HepG2 (cell line): ENCODE results near the gene KDM2B. TPM values are rescaled to one million over a fixed set of nuclear protein-coding genes. Genes with fewer than 3 reads are reported as not detected.

Experiments used
- ETV5 ChIP-seq: IDR thresholded peaks from 2 replicates; pipeline ENCODE4 v1.6.1; 2018; ENCODE audit warnings: missing biosample characterization, missing genetic modification reagents, inconsistent platforms, borderline replicate concordance
- FOXO1 ChIP-seq: sonication (generic); formaldehyde crosslinking; IDR thresholded peaks from 2 replicates; pipeline ENCODE4 v1.4.0; 2020; ENCODE audit warnings: missing genetic modification reagents
- GRHL1 ChIP-seq: sonication (generic); formaldehyde crosslinking; conservative IDR thresholded peaks from 2 replicates; pipeline ENCODE4 v1.8.0; 2022; ENCODE audit warnings: missing genetic modification reagents
- ISL2 ChIP-seq: sonication (generic); formaldehyde crosslinking; IDR thresholded peaks from 2 replicates; pipeline ENCODE4 v1.5.0; 2020; ENCODE audit warnings: missing genetic modification reagents
- MAFF ChIP-seq: IDR thresholded peaks from 2 replicates; pipeline ENCODE4 v1.6.1; 2011; ENCODE audit warnings: low read depth, low read length, improper control_type of control experiment
- MEF2D ChIP-seq: sonication (generic); formaldehyde crosslinking; IDR thresholded peaks from 2 replicates; pipeline ENCODE4 v1.5.1; 2020; ENCODE audit warnings: mild to moderate bottlenecking, missing genetic modification reagents
- MLX ChIP-seq: IDR thresholded peaks from 2 replicates; pipeline ENCODE4 v1.6.1; 2016
- MLXIP ChIP-seq: sonication (generic); formaldehyde crosslinking; IDR thresholded peaks from 2 replicates; pipeline ENCODE4 v1.9.0; 2021; ENCODE audit warnings: missing genetic modification reagents, borderline replicate concordance
- SAP130 ChIP-seq: IDR thresholded peaks from 2 replicates; pipeline ENCODE4 v1.6.1; 2016; ENCODE audit warnings: low read depth
- ZNF407 ChIP-seq: sonication (generic); formaldehyde crosslinking; IDR thresholded peaks from one replicate; pipeline ENCODE4 v1.5.1; 2020; ENCODE audit warnings: mild to moderate bottlenecking, missing genetic modification reagents; ENCODE audit errors: not compliant biosample characterization
- ZNF562 ChIP-seq: sonication (generic); formaldehyde crosslinking; IDR thresholded peaks from 2 replicates; pipeline ENCODE4 v1.8.0; 2022; ENCODE audit warnings: missing genetic modification reagents, borderline replicate concordance
- ZNF616 ChIP-seq: sonication (generic); formaldehyde crosslinking; IDR thresholded peaks from 2 replicates; pipeline ENCODE4 v1.5.0; 2020; ENCODE audit warnings: low read depth, mild to moderate bottlenecking, missing genetic modification reagents
- ZNF761 ChIP-seq: sonication (generic); formaldehyde crosslinking; conservative IDR thresholded peaks from 2 replicates; pipeline ENCODE4 v1.4.0; 2020; ENCODE audit warnings: mild to moderate bottlenecking, missing genetic modification reagents
- polyA plus RNA-seq, 8 experiments: library from polyadenylated mRNA; depleted of rRNA in 3 of 8; stranded (reverse) in 7 of 8; unstranded in 1 of 8; fragments of >200 nt; fragmentation: Illumina TruSeq in 4 of 8; extraction: Trizol in 4 of 8; gene quantifications; 2 replicates each; pipeline versions ENCODE4 v1.2.1 to v1.2.3, GENCODE V29; 2011 to 2016; ENCODE audit warnings: low read depth in 4 of 8, missing spikeins in 1 of 8, mixed read lengths in 1 of 8; ENCODE audit not compliant: insufficient read depth in 1 of 8
- total RNA-seq, 5 experiments: library from RNA; depleted of rRNA; stranded (reverse); fragments of >200 nt; fragmentation: Illumina TruSeq; extraction: Trizol; gene quantifications; 2 replicates each; pipeline ENCODE4 v1.2.3, GENCODE V29; 2016; ENCODE audit warnings: low read depth in 1 of 5

The KDM2B gene
- total and polyA plus RNA-seq, 2 of the 13 experiments (the other 11 are each of a cell fraction or from before 2014, with no cell fraction given), result 17.5 to 26.1 TPM

- TF ChIP-seq ZNF407 (CRISPR knock-in tag) (no peak), ZNF761 (CRISPR knock-in tag) (no peak), MEF2D (CRISPR knock-in tag) (0 out of 2 replicates have a peak, but pooled peaks have one; percentile 5), SAP130 (CRISPR knock-in tag) (peak; percentile 25; the same call in 1 of the 2 replicates), MAFF (no peak), ISL2 (no peak), ETV5 (CRISPR knock-in tag) (no peak), MLX (no peak), ZNF562 (no peak), GRHL1 (no peak), MLXIP (no peak), FOXO1 (CRISPR knock-in tag) (0 out of 2 replicates have a peak, but pooled peaks have one; percentile 31), ZNF616 (CRISPR knock-in tag) (no peak)
Observed at GRCh38 chr12:121579981-121580868, 598 bp downstream of the KDM2B start (continued).
